Esophagus muscularis mucosa (tissue), 4 donors: Measurements from ENCODE around the gene CGB1.

Source experiments
- EP300 ChIP-seq: sonication (generic); formaldehyde crosslinking; IDR thresholded peaks from one replicate; pipeline ENCODE4 v1.6.1; 2017; ENCODE audit warnings: antibody characterized with exemption
- POLR2A ChIP-seq: fragments of 450-650 bp; IDR thresholded peaks from one replicate; pipeline ENCODE4 v1.6.1; 2017; ENCODE audit warnings: antibody characterized with exemption, moderate library complexity, mild to moderate bottlenecking, low read depth
- TF ChIP-seq, protein P1 (sequence below), 3 experiments: fragments of 200-600 bp in 2 of 3; fragments of 450-650 bp in 1 of 3; sonication (generic) in 2 of 3; IDR thresholded peaks; one replicate each; pipeline ENCODE4 v1.5.1; 2017 to 2019; ENCODE audit warnings: antibody characterized with exemption in 3 of 3, mild to moderate bottlenecking in 2 of 3, moderate library complexity in 1 of 3

DNA sequence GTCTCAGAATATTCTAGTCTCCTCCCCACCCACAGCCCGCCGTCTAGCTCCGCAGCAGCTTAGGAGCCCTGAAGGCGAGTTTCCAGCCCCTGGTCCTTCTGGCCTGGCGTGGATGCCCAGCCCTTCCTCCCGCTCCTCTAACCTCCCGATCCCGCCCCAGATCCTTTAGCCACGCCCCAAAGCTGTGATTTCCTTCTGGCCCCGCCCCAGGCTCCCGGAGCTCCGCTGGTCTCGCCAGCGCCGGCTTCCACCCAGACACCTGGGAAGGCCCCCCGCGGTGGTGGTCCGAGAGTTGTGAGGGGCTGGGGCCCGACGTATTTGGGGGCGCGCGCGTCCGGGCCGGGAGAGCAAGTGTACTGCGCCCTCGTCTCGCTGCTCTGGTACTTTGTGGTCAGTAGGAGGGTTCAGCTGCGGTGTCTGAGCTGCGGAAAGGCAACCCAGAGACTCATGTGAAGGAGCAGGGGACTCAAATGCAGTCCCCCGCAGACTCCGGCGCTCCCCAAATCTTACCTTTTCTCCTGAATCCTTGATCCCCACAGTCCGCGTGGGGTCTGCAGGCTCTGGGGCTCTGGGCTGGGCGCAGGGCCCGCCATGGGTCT, 21.0 kb upstream of the CGB1 start, which contains the start of gene CGB7:
- TF ChIP-seq, protein P1, sequence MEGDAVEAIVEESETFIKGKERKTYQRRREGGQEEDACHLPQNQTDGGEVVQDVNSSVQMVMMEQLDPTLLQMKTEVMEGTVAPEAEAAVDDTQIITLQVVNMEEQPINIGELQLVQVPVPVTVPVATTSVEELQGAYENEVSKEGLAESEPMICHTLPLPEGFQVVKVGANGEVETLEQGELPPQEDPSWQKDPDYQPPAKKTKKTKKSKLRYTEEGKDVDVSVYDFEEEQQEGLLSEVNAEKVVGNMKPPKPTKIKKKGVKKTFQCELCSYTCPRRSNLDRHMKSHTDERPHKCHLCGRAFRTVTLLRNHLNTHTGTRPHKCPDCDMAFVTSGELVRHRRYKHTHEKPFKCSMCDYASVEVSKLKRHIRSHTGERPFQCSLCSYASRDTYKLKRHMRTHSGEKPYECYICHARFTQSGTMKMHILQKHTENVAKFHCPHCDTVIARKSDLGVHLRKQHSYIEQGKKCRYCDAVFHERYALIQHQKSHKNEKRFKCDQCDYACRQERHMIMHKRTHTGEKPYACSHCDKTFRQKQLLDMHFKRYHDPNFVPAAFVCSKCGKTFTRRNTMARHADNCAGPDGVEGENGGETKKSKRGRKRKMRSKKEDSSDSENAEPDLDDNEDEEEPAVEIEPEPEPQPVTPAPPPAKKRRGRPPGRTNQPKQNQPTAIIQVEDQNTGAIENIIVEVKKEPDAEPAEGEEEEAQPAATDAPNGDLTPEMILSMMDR (IDR thresholded peaks at IDR 0.05): no peak
- no peak for TF ChIP-seq EP300
- TF ChIP-seq POLR2A: no peak
